Lower leg skin (tissue), 4 donors: ENCODE results near the gene NACC2. TPM values are rescaled to one million over a fixed set of nuclear protein-coding genes. Genes with fewer than 3 reads are reported as not detected.
"Not testable (repeated sequence)": the region's sequence is repeated elsewhere in the genome, so short reads cannot be mapped to it uniquely, and the experiment has no call there.

Experiments
- DNase-seq, 2 donors: peaks; one replicate each; pipeline ENCODE4 v3.0.0-alpha.2; 2019; ENCODE audit warnings: low spot score in 2 of 2
- H3K4me3 ChIP-seq: fragments of 200-600 bp; sonication (generic); 2 replicates; pipeline ENCODE4 v1.5.1; 2017; ENCODE audit warnings: mild to moderate bottlenecking, low read depth; ENCODE audit not compliant: poor library complexity, severe bottlenecking
- POLR2A ChIP-seq, 2 donors: fragments of 450-650 bp; IDR thresholded peaks; one replicate each; pipeline ENCODE4 v1.6.1; 2016 to 2017; ENCODE audit warnings: antibody characterized with exemption in 2 of 2, mild to moderate bottlenecking in 1 of 2, moderate library complexity in 1 of 2
- WGBS, 2 donors: methylation state at CpG; one replicate each; pipeline ENCODE4 v1.1.5; 2018; 5-methylcytosine and 5-hydroxymethylcytosine counted together
- intact Hi-C: fragments of 100-400 bp; cut with DNase I; formaldehyde crosslinking; loops from one replicate; pipeline ENCODE4 v1.15.0; 2023; ENCODE audit warnings: low total_unique reads
- total RNA-seq, 4 donors: library from RNA; depleted of rRNA; stranded (reverse); fragments of >200 nt; gene quantifications; one replicate each; pipeline ENCODE4 v1.1.0, GENCODE V29; 2016
- TF ChIP-seq, protein P1 (sequence below), 3 donors: fragments of 450-650 bp; IDR thresholded peaks; one replicate each; pipeline ENCODE4 v1.5.1; 2016; ENCODE audit warnings: antibody characterized with exemption in 3 of 3, mild to moderate bottlenecking in 3 of 3, moderate library complexity in 2 of 3

NACC2 gene
- total RNA-seq, 4 donors from 2014 or later: 9.1 to 17.3 (median 13.4) TPM

DNA sequence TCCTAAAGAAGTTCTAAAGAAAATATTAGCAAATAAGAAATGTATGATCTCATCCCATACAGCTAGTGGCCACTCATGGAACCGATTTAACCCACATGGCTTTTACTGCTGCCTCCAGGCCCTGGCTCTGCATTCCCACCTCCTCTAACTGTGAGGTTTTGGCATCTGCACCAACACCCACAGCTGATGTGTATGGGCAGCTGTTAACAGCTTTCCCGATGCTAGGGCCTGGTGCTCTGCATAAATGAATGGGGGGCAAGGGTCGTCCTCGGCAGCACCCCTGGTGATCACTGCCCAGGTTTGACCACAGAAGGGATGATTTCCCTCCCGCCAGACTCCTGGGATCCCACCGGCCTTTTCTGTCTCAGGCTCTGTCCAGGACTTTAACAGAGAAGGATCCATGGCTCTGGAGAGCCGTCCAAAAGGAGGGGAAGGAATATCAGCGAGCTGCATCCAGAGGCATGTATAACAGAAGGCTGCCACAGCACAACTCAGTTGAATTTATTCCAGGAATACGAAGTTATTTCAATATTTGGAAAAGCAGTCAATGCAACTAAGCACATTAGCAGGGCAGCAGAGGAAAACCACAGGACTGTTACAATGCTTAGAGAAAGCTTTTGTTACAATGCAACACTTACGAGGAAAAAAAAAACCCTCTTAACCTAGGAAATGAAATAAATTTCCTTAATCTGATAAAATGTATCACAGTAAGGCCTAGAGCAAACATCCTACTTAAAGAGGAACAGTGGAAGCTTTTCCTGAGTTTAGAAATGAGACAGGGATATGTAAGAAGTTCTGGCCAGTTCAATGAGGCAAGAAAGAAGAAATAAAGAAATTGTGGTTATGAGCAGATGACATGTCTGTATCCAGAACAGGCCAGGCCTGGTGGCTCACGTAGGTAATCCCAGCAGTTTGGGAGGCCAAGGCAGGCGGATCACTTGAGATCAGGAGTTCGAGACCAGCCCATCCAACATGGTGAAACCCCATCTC lies 63.1 kb downstream of the NACC2 start:
- no peak overlapping the region for H3K4me3 ChIP-seq
- DNase-seq: peak in 1 of 2 donors; percentile 72
- 80 to 82% methylated on average over 13 of the region's 13 CpGs for WGBS, 2 donors
- intact Hi-C loops: no loop called here
- no peak for TF ChIP-seq POLR2A (IDR thresholded peaks at IDR 0.05)
- TF ChIP-seq, protein P1, sequence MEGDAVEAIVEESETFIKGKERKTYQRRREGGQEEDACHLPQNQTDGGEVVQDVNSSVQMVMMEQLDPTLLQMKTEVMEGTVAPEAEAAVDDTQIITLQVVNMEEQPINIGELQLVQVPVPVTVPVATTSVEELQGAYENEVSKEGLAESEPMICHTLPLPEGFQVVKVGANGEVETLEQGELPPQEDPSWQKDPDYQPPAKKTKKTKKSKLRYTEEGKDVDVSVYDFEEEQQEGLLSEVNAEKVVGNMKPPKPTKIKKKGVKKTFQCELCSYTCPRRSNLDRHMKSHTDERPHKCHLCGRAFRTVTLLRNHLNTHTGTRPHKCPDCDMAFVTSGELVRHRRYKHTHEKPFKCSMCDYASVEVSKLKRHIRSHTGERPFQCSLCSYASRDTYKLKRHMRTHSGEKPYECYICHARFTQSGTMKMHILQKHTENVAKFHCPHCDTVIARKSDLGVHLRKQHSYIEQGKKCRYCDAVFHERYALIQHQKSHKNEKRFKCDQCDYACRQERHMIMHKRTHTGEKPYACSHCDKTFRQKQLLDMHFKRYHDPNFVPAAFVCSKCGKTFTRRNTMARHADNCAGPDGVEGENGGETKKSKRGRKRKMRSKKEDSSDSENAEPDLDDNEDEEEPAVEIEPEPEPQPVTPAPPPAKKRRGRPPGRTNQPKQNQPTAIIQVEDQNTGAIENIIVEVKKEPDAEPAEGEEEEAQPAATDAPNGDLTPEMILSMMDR (IDR thresholded peaks at IDR 0.05): no peak

DNA sequence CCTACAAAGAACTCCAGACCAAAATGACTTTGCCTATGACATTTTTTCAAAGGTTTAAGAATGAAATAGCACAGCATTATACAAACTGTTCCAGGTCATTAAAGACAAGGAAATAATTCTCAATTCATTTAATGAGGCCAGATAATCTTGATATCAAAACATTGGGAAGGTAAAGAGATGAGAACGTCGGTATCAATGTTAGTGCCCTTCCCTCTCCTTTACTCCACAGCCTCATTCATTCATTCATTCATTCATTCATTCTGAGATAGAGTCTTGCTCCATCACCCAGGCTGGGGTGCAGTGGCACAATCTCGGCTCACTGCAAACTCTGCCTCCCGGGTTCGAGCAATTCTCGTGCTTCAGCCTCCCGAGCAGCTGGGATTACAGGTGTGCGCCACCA lies 64.0 kb downstream of the NACC2 start:
- 97 to 98% methylated on average over 8 of the region's 8 CpGs for WGBS, 2 donors
- intact Hi-C loops: no loop called here
- peak in 1 of 2 donors; percentile 39 for DNase-seq
- TF ChIP-seq, protein P1 (IDR thresholded peaks at IDR 0.05): no peak
- no peak for TF ChIP-seq POLR2A (IDR thresholded peaks at IDR 0.05)
- no peak overlapping the region for H3K4me3 ChIP-seq

DNA sequence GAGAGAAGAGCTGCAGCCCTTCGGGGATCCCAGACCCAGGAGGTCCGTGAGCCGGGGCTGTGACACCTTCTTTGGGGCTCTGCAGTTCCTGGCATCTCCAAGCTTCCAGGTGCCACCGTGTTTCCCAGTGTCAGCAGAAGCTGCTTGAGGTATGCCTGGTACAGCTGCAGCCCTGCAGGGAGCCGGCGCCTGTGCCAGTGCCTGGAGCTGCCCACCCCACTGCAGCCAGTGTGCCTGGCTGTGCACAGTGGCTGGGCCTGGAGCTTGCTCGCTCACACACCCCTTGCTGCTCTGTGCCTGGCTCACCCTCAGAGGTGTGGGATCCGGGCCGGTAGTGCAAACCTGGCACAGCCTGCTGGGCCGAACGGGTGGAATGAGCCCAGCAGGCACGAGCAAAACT lies 65.5 kb downstream of the NACC2 start:
- intact Hi-C loops: no loop called here
- TF ChIP-seq POLR2A (IDR thresholded peaks at IDR 0.05): no peak
- TF ChIP-seq, protein P1 (IDR thresholded peaks at IDR 0.05): no peak
- 90 to 94% methylated on average over 6 to 11 of the region's 12 CpGs for WGBS, 2 donors
- H3K4me3 ChIP-seq: no peak overlapping the region
- DNase-seq: peak in 1 of 2 donors; percentile 74

DNA sequence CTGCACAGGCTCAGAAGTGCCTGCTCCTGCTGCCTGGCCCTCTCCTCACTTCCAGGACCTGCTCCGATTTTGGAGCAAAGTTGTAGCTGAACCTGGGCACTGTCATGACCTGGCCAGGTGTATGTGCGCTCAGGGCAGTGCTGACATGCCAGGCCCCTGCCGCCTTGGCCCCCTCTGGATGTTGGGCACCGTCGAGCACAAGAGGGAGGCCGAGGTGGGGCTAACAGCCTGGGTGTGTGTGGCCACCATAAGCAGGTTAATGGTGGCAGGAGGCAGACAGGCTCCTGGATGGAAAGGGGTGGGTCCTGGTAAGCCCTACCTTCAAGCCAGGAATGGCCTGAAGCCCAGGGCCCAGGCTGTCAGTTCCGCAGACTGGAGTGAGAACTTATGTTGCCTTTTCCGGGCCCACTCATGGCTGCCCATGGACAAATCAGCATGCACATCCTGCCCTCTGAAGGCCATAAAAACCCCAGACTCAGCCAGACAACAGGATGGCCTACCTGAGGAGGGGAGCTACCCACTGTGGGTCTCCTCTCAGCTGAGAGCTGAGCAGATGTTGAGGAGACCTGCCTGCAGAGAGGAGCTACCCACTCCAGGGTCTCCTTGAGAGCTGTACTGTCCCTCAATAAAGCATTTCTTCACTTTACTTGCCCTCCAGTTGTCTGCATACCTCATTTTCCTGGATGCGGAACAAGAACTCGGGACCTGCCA lies 66.2 kb downstream of the NACC2 start:
- 84 to 97% methylated on average over 5 to 10 of the region's 10 CpGs for WGBS, 2 donors
- H3K4me3 ChIP-seq: no peak overlapping the region
- no peak for TF ChIP-seq POLR2A (IDR thresholded peaks at IDR 0.05)
- TF ChIP-seq, protein P1 (IDR thresholded peaks at IDR 0.05): no peak
- DNase-seq: peak in 1 of 2 donors; percentile 40
- intact Hi-C loops: no loop called here

DNA sequence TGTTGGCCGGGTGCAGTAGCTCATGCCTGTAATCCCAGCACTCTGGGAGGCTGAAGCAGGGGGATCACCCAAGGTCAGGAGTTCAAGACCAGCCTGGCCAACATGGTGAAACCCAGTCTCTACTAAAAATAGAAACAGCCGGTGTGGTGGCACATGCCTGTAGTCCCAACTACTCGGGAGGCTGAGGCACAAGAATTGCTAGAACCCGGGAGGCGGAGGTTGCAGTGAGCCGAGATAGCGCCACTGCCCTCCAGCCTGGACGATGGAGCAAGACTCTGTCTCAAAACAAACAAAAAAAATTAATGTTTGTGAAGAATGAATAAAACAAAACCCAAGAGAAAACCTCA lies 68.2 kb downstream of the NACC2 start:
- DNase-seq: peak in 1 of 2 donors; percentile 59
- WGBS, 2 donors: 90 to 95% methylated on average over 8 of the region's 8 CpGs
- intact Hi-C loops, H3K4me3 ChIP-seq: not testable (repeated sequence)
